Erythroblast (primary cell): ENCODE data around the gene MATK.

ENCODE experiments used
- GATA1 ChIP-seq: IDR thresholded peaks from 2 replicates; pipeline ENCODE4 v1.6.1; 2011; ENCODE audit warnings: low read depth, mild to moderate bottlenecking, control low read depth, low read length, moderate library complexity
- POLR2A ChIP-seq: IDR thresholded peaks from 2 replicates; pipeline ENCODE4 v1.6.1; 2011; ENCODE audit warnings: mild to moderate bottlenecking, low read length

DNA sequence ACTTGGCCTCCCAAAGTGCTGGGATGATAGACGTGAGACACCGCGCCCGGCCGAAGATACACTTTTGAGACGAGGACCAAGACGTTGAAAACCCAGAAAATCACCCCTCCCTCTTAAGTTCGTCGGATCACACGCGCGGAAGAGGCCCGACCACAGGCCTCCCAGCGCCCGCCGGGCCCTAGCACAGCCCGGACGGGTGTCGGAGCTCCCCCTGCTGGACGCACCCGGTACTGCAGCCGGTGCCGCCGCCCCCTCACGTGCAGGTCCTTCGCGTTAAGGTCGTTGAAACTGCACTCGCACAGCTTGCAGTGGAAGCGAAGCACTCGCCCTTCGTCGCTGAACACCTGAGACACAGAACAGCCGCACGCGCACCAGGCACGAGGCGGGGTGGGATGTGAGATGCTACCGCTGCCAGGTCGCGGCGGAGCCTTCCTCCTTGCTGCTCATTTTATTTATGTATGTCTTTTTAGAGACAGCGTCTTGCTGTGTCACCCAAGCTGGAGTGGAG, 35.7 kb upstream of the MATK start:
- TF ChIP-seq POLR2A (no peak), GATA1 (no peak)
